ENCODE results near the gene DNAH17. TPM values are rescaled to one million over a fixed set of nuclear protein-coding genes. Genes with fewer than 3 reads are reported as not detected.

The DNAH17 gene
- total and polyA plus RNA-seq, 2 of the 13 experiments (the other 11 are each of a cell fraction or from before 2014, with no cell fraction given), result 0.86 to 1.6 TPM

GRCh38 chr17:78433013-78433727, 144.0 kb downstream of the DNAH17 start (continued):
- TF ChIP-seq FUBP1 (CRISPR knock-in tag; IDR thresholded peaks at IDR 0.05; ENCODE audit: borderline replicate concordance), result no peak
- TF ChIP-seq MXD3 (CRISPR knock-in tag; IDR thresholded peaks at IDR 0.05), result no peak
- TF ChIP-seq KDM2A (CRISPR knock-in tag; IDR thresholded peaks at IDR 0.05; ENCODE audit: borderline replicate concordance, low read depth), result peak; percentile 83; the same call in 1 of the 2 replicates
- peak; percentile 18 for TF ChIP-seq CBX1 (IDR thresholded peaks at IDR 0.05; ENCODE audit: low read depth)
- 0 out of 2 replicates have a peak, but pooled peaks have one; percentile 6 for TF ChIP-seq ZNF556 (CRISPR knock-in tag; IDR thresholded peaks at IDR 0.05; ENCODE audit: borderline replicate concordance)
- no peak for TF ChIP-seq CERS6 (CRISPR knock-in tag; IDR thresholded peaks at IDR 0.05)
- TF ChIP-seq MEF2D (CRISPR knock-in tag; IDR thresholded peaks at IDR 0.05), result peak; percentile 20; the same call in 1 of the 2 replicates
- TF ChIP-seq FOXP1 (IDR thresholded peaks at IDR 0.05), result no peak
- TF ChIP-seq FOXP1 (CRISPR knock-in tag; IDR thresholded peaks at IDR 0.05), result no peak
- TF ChIP-seq PHF8 (CRISPR knock-in tag; IDR thresholded peaks at IDR 0.05), result no peak
- TF ChIP-seq JARID2 (CRISPR knock-in tag; IDR thresholded peaks at IDR 0.05; ENCODE audit: insufficient replicate concordance), result no peak
- no peak for TF ChIP-seq SNAPC2 (CRISPR knock-in tag; IDR thresholded peaks at IDR 0.05)
- TF ChIP-seq MBNL3 (CRISPR knock-in tag; conservative IDR thresholded peaks at IDR 0.05), result no peak
- TF ChIP-seq ZNF672 (CRISPR knock-in tag; IDR thresholded peaks at IDR 0.05), result no peak

All from HepG2 (cell line).